ENCODE measurements around the gene LDHAL6A. TPM values are rescaled to one million over a fixed set of nuclear protein-coding genes. Genes with fewer than 3 reads are reported as not detected.

Gene LDHAL6A
- total and polyA plus RNA-seq, 2 of the 13 experiments (the other 11 are each of a cell fraction or from before 2014, with no cell fraction given) = not detected

GRCh38 chr11:18526521-18527296 lies 71.1 kb downstream of the LDHAL6A start, which contains the start of gene TSG101 (continued):
- TF ChIP-seq, protein P1, sequence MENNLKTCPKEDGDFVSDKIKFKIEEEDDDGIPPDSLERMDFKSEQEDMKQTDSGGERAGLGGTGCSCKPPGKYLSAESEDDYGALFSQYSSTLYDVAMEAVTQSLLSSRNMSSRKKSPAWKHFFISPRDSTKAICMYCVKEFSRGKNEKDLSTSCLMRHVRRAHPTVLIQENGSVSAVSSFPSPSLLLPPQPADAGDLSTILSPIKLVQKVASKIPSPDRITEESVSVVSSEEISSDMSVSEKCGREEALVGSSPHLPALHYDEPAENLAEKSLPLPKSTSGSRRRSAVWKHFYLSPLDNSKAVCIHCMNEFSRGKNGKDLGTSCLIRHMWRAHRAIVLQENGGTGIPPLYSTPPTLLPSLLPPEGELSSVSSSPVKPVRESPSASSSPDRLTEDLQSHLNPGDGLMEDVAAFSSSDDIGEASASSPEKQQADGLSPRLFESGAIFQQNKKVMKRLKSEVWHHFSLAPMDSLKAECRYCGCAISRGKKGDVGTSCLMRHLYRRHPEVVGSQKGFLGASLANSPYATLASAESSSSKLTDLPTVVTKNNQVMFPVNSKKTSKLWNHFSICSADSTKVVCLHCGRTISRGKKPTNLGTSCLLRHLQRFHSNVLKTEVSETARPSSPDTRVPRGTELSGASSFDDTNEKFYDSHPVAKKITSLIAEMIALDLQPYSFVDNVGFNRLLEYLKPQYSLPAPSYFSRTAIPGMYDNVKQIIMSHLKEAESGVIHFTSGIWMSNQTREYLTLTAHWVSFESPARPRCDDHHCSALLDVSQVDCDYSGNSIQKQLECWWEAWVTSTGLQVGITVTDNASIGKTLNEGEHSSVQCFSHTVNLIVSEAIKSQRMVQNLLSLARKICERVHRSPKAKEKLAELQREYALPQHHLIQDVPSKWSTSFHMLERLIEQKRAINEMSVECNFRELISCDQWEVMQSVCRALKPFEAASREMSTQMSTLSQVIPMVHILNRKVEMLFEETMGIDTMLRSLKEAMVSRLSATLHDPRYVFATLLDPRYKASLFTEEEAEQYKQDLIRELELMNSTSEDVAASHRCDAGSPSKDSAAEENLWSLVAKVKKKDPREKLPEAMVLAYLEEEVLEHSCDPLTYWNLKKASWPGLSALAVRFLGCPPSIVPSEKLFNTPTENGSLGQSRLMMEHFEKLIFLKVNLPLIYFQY (CRISPR knock-in tag; IDR thresholded peaks at IDR 0.05; ENCODE audit: borderline replicate concordance) = peak; percentile 97
- peak; percentile 78 for TF ChIP-seq ZNF205 (CRISPR knock-in tag; IDR thresholded peaks at IDR 0.05)
- TF ChIP-seq, protein P2, sequence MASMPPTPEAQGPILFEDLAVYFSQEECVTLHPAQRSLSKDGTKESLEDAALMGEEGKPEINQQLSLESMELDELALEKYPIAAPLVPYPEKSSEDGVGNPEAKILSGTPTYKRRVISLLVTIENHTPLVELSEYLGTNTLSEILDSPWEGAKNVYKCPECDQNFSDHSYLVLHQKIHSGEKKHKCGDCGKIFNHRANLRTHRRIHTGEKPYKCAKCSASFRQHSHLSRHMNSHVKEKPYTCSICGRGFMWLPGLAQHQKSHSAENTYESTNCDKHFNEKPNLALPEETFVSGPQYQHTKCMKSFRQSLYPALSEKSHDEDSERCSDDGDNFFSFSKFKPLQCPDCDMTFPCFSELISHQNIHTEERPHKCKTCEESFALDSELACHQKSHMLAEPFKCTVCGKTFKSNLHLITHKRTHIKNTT (CRISPR knock-in tag; IDR thresholded peaks at IDR 0.05) = no peak
- 0 out of 2 replicates have a peak, but pooled peaks have one; percentile 41 for TF ChIP-seq ZNF614 (CRISPR knock-in tag; IDR thresholded peaks at IDR 0.05; ENCODE audit: borderline replicate concordance)
- TF ChIP-seq CBFB (CRISPR knock-in tag; IDR thresholded peaks at IDR 0.05) = peak; percentile 74
- no peak for TF ChIP-seq HOXA7 (CRISPR knock-in tag; IDR thresholded peaks at IDR 0.05)
- TF ChIP-seq MTA1 (CRISPR knock-in tag; IDR thresholded peaks at IDR 0.05; ENCODE audit: borderline replicate concordance) = peak; percentile 97
- 0 out of 2 replicates have a peak, but pooled peaks have one; percentile 8 for TF ChIP-seq TBX3 (IDR thresholded peaks at IDR 0.05; ENCODE audit: borderline replicate concordance)
- no peak for TF ChIP-seq SP1 (IDR thresholded peaks at IDR 0.05)
- peak; percentile 47; the same call in 1 of the 2 replicates for TF ChIP-seq SP1 (CRISPR knock-in tag; IDR thresholded peaks at IDR 0.05)
- no peak for TF ChIP-seq ZNF644 (CRISPR knock-in tag; IDR thresholded peaks at IDR 0.05; ENCODE audit: low read depth)
- TF ChIP-seq PHF5A (CRISPR knock-in tag; IDR thresholded peaks at IDR 0.05; ENCODE audit: low read depth, unreplicated experiment) = peak; percentile 60
- TF ChIP-seq RBFOX2 (IDR thresholded peaks at IDR 0.05; ENCODE audit: low read depth, low read length) = peak; percentile 99
- TF ChIP-seq KAT8 (CRISPR knock-in tag; IDR thresholded peaks at IDR 0.05) = peak; percentile 98
- no peak for TF ChIP-seq ZNF326 (CRISPR knock-in tag; IDR thresholded peaks at IDR 0.05; ENCODE audit: borderline replicate concordance)
- peak; percentile 33; the same call in 1 of the 2 replicates for TF ChIP-seq ZNF143 (CRISPR knock-in tag; IDR thresholded peaks at IDR 0.05)
- TF ChIP-seq, protein P3, sequence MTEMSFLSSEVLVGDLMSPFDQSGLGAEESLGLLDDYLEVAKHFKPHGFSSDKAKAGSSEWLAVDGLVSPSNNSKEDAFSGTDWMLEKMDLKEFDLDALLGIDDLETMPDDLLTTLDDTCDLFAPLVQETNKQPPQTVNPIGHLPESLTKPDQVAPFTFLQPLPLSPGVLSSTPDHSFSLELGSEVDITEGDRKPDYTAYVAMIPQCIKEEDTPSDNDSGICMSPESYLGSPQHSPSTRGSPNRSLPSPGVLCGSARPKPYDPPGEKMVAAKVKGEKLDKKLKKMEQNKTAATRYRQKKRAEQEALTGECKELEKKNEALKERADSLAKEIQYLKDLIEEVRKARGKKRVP (CRISPR knock-in tag; IDR thresholded peaks at IDR 0.05) = peak in 1 of 2 experiments; percentile 56; a peak in 1 of 4 replicates
- TF ChIP-seq ZNF124 (CRISPR knock-in tag; IDR thresholded peaks at IDR 0.05) = peak; percentile 72
- no peak; the same call in none of the 2 replicates for TF ChIP-seq SIN3B (IDR thresholded peaks at IDR 0.05; ENCODE audit: low read length)
- no peak for TF ChIP-seq ZFYVE20 (CRISPR knock-in tag; IDR thresholded peaks at IDR 0.05; ENCODE audit: borderline replicate concordance, low read depth)
- TF ChIP-seq ZNF75D (CRISPR knock-in tag; IDR thresholded peaks at IDR 0.05; ENCODE audit: borderline replicate concordance) = no peak
- TF ChIP-seq ZNF564 (CRISPR knock-in tag; IDR thresholded peaks at IDR 0.05) = peak; percentile 67
- no peak for TF ChIP-seq ZNF720 (CRISPR knock-in tag; IDR thresholded peaks at IDR 0.05)

Measured in HepG2 (cell line).